Measurements from ENCODE around the gene CTBP2. TPM values are rescaled to one million over a fixed set of nuclear protein-coding genes. Genes with fewer than 3 reads are reported as not detected.

CTBP2 gene
- total and polyA plus RNA-seq, 10 donors: 6.7 to 74.4 (median 40.1) TPM

DNA sequence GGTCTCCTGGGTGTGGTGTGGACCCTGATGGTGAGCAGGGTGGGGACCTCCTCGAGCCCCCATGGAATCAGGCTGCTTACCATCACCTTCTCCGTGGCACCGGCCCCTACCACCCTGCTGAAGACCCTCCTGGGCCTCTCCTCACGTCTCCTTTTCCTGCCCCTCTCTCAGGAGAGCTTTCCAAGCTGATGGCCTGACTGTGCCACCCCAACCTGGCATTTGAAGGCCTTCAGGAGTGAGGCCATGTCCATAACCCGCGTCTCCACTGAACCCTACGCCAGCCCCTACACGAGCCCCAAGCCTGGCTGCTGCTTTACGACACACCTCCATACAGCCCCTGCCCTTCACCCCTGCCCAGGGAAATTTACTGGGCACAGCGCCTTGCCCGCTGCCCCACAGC is 163.1 kb downstream of the CTBP2 start:
- no peak for DNase-seq
- TF ChIP-seq POLR2AphosphoS5 (IDR thresholded peaks at IDR 0.05): no peak
- no peak for TF ChIP-seq POLR2A (IDR thresholded peaks at IDR 0.05)
- TF ChIP-seq, protein P1, sequence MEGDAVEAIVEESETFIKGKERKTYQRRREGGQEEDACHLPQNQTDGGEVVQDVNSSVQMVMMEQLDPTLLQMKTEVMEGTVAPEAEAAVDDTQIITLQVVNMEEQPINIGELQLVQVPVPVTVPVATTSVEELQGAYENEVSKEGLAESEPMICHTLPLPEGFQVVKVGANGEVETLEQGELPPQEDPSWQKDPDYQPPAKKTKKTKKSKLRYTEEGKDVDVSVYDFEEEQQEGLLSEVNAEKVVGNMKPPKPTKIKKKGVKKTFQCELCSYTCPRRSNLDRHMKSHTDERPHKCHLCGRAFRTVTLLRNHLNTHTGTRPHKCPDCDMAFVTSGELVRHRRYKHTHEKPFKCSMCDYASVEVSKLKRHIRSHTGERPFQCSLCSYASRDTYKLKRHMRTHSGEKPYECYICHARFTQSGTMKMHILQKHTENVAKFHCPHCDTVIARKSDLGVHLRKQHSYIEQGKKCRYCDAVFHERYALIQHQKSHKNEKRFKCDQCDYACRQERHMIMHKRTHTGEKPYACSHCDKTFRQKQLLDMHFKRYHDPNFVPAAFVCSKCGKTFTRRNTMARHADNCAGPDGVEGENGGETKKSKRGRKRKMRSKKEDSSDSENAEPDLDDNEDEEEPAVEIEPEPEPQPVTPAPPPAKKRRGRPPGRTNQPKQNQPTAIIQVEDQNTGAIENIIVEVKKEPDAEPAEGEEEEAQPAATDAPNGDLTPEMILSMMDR (IDR thresholded peaks at IDR 0.05 in 8 of 11, conservative IDR thresholded peaks at IDR 0.05 in 3 of 11): no peak
- intact Hi-C loops (cut with DNase I; ENCODE audit: low total_unique reads): no loop called here
- Histone ChIP-seq H3K36me3 (peaks cover 0 to 100% (median 48%) of the 10 kb centered on the region in 6 donors), H3K9me3 (no peaks in the 10 kb centered on the region), H3K27me3 (replicated peaks in 1 of 7) (no peaks in the 10 kb centered on the region), H3K27ac (no peak overlapping the region), H3K4me1 (peaks cover 0 to 46% (median 20%) of the 10 kb centered on the region in 6 donors), H3K4me3 (no peak overlapping the region)
- WGBS, 5 donors: 88 to 98% (median 95%) methylated on average over 11 of the region's 11 CpGs

DNA sequence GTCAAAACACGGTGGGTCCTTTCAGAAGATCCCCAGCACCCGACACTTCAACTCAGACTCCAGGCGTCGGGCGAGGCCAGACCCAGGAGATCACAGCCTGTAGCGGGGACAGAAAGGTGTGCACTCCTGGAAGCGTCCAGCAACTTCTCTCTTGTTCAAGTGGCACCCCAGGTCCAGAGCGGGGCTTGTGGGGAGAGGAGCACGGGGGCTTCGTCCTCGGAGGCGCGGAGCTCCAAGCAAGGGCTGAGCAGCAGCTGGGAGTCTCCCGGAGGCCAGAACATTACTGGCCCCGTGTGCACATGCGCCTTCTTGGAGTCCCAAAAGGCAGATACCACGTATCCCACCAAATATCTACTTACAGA is 163.5 kb downstream of the CTBP2 start:
- H3K27ac ChIP-seq: no peak overlapping the region
- WGBS, 5 donors: 94 to 96% (median 94%) methylated on average over 15 to 17 of the region's 17 CpGs
- no peak overlapping the region for H3K4me3 ChIP-seq
- DNase-seq: no peak
- peaks cover 0 to 46% (median 18%) of the 10 kb centered on the region in 6 donors for H3K4me1 ChIP-seq
- no peaks in the 10 kb centered on the region for H3K9me3 ChIP-seq
- intact Hi-C loops (cut with DNase I; ENCODE audit: low total_unique reads): no loop called here
- TF ChIP-seq POLR2A (IDR thresholded peaks at IDR 0.05): no peak
- TF ChIP-seq POLR2AphosphoS5 (IDR thresholded peaks at IDR 0.05): peak in 2 of 3 donors; percentile 5 to 29
- peaks cover 0 to 100% (median 44%) of the 10 kb centered on the region in 6 donors for H3K36me3 ChIP-seq
- H3K27me3 ChIP-seq (replicated peaks in 1 of 7): no peaks in the 10 kb centered on the region

DNA sequence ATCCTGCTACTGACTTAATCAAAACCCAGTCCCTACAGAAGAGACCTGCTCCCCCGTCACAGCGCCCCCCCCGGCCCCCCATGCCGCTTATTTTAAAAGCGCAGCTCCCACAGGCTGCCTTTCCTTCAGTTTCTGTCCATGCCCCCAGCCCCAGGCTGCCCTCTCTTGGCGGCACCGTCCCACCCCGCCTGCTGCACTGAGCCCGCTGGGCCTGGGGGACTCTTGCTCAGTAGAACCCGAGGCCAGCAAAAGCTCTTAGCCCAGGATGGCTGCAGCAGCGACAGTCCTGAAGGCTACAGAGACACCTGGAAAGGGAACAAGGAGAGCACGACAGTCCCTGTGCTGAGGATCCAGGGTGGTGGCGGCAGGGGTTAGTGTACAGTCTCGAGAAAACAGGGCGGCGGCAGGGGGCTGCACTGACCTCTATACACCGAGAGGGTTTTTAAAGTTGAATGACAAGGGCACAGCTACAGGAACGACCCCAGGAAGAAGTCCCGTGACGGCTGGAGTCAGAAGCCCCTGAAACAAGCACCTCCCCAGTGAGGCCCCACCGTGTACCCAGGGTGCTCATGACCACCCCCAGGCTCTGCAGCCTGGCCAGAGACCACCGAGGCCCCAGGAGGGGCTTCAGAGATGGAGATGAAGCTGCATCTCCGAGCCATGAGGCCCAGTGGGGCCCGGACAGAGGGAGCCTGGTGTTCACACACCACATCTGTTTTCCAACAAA is 164.1 kb downstream of the CTBP2 start:
- Histone ChIP-seq H3K27ac (no peak overlapping the region), H3K9me3 (no peaks in the 10 kb centered on the region), H3K27me3 (replicated peaks in 1 of 7) (no peaks in the 10 kb centered on the region), H3K36me3 (peaks cover 0 to 100% (median 47%) of the 10 kb centered on the region in 6 donors), H3K4me1 (peaks cover 0 to 44% (median 16%) of the 10 kb centered on the region in 6 donors), H3K4me3 (no peak overlapping the region)
- intact Hi-C loops (cut with DNase I; ENCODE audit: low total_unique reads): no loop called here
- peak; percentile 74 for DNase-seq
- TF ChIP-seq POLR2A (IDR thresholded peaks at IDR 0.05): no peak
- TF ChIP-seq POLR2AphosphoS5 (IDR thresholded peaks at IDR 0.05): peak in 1 of 3 donors; percentile 14
- TF ChIP-seq, protein P1 (IDR thresholded peaks at IDR 0.05 in 8 of 11, conservative IDR thresholded peaks at IDR 0.05 in 3 of 11): no peak
- 87 to 94% (median 91%) methylated on average over 22 to 24 of the region's 24 CpGs for WGBS, 5 donors

DNA sequence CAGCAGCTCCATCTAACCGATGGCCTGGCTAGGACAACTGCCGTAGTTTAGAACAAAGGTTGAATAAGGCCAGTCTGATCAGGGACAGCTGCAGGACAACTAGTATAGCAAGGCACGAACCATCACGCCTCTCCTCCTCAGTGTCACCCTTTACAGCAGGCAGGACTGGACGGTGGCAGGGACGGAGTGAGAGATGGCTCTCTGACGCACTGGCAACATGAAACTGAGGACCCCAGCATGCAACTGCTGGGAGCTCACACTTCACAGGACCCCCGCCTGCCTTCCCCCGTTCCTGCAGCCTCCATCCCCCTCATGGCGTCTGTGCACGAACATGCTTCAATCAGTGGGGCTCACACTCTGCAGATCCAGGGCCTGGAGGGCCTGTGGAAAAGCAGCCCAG is 164.8 kb downstream of the CTBP2 start:
- peaks cover 0 to 100% (median 52%) of the 10 kb centered on the region in 6 donors for H3K36me3 ChIP-seq
- intact Hi-C loops (cut with DNase I; ENCODE audit: low total_unique reads): no loop called here

More for the DNA sequence above, 164.8 kb downstream of the CTBP2 start:
- peaks cover 0 to 37% (median 12%) of the 10 kb centered on the region in 6 donors for H3K4me1 ChIP-seq
- H3K27ac ChIP-seq: no peak overlapping the region
- 91 to 97% (median 92%) methylated on average over 10 to 11 of the region's 11 CpGs for WGBS, 5 donors
- no peak overlapping the region for H3K4me3 ChIP-seq
- DNase-seq: no peak
- H3K27me3 ChIP-seq (replicated peaks in 1 of 7): no peaks in the 10 kb centered on the region
- TF ChIP-seq, protein P1 (IDR thresholded peaks at IDR 0.05 in 8 of 11, conservative IDR thresholded peaks at IDR 0.05 in 3 of 11): no peak
- TF ChIP-seq POLR2AphosphoS5 (IDR thresholded peaks at IDR 0.05): peak in 1 of 3 donors; percentile 5
- H3K9me3 ChIP-seq: no peaks in the 10 kb centered on the region

All from spleen (tissue), 11 donors.